GM18909 (cell line): ENCODE results near the gene FIZ1.

Source experiments
- ATAC-seq: cut with Tn5 transposase; IDR thresholded peaks from one replicate; pipeline ENCODE4 v1.9.1; 2021; ENCODE audit warnings: mild to moderate bottlenecking; ENCODE audit not compliant: unreplicated experiment, poor library complexity

Gene FIZ1

DNA sequence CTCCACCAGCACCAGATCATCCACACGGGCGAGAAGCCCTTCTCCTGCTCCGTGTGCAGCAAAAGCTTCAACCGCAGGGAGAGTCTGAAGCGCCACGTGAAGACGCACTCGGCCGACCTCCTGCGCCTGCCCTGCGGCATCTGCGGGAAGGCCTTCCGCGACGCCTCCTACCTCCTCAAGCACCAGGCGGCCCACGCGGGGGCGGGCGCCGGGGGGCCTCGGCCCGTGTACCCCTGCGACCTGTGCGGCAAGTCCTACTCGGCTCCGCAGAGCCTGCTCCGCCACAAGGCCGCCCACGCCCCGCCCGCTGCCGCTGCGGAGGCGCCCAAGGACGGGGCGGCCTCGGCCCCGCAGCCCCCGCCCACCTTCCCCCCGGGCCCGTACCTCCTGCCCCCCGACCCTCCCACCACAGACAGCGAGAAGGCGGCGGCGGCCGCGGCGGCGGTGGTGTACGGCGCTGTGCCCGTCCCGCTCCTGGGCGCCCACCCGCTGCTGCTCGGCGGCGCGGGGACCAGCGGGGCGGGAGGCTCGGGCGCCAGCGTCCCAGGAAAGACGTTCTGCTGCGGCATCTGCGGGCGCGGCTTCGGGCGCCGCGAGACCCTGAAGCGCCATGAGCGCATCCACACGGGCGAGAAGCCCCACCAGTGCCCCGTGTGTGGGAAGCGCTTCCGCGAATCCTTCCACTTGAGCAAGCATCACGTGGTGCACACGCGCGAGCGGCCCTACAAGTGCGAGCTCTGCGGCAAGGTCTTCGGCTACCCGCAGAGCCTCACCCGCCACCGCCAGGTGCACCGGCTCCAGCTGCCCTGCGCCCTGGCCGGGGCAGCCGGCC, 15.6 kb upstream of the FIZ1 start:
- no peak for ATAC-seq

GRCh38 chr19:55613930-55614710, 14.8 kb upstream of the FIZ1 start:
- no peak for ATAC-seq

DNA sequence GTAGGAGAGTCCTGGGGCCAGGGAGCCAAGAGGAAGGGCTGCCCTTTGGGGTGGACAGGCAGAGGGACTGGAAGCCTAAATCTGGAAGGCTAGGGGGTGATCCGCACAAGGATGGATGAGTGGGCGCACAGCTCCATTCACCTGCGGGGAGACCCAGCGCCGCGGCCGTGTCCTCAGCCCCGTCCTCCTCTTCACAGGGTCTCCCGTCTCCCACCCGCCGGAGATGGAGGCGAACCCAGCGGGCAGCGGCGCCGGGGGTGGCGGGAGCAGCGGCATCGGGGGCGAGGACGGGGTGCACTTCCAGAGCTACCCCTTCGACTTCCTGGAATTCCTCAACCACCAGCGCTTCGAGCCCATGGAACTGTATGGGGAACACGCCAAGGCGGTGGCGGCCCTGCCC, 14.1 kb upstream of the FIZ1 start:
- ATAC-seq: no peak

DNA sequence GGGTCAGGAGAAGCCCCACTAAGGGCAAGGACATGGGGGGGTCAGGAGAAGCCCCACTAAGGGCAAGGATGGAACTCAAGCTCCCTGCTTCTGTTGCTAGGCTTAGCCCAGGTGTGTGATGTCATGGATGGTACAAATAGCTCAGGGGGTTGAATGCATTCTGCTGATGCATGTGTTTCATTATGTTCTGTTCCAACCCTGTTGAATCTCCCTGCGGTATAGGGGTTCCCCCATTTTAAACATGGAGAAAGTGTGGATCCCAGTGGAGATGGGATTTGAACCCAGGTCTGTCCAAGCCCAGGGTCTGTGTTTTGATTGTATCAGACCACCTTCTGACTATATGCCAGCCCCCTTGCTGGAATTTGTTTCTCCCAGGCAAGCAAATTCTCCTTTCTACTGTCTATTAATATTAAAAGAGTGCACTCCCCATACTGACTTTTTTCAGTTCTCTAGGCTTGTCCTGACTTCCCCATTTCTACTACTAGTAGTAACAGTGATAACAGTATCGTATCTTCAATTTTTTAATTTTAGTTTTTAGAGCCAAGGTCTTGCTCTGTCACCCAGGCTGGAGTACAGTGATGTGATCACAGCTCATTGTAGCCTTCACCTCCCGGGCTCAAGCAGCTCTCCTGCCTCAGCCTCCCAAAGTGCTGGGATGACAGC, 12.8 kb upstream of the FIZ1 start:
- ATAC-seq: no peak

DNA sequence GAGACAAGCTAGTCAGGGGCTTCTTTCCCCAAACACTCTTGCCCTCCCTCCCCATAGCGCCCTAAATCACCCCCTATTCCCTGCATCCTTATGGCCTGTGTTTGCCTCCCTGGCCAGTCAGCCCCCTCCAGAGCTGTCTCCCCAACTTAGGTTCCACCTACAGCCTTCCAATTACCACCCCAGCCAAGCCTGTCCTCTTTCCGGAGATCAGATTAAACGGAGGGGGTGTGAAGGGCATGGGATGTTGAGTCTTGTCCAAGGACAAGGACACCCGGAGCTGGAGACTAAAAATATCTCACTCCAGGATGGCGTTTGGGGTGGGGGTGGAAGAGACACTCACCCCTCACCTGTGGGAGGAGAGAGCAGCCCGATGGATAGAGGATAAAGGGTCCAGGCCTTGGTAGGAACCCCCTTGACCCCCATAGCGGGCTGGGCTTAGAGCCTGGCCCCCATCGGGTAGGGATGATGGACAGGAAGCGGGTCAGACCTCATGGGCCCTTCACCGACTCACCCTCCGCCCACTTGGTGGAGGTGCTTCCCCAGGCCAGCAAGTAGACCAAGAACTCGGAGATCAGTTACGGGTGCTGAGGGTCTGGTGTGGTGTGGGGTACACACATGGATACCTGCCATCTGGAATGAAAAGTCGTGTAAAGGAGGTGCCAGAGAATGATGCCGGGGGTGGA, 12.1 kb upstream of the FIZ1 start:
- ATAC-seq: no peak

GRCh38 chr19:55609326-55609725, 10.0 kb upstream of the FIZ1 start:
- no peak for ATAC-seq

DNA sequence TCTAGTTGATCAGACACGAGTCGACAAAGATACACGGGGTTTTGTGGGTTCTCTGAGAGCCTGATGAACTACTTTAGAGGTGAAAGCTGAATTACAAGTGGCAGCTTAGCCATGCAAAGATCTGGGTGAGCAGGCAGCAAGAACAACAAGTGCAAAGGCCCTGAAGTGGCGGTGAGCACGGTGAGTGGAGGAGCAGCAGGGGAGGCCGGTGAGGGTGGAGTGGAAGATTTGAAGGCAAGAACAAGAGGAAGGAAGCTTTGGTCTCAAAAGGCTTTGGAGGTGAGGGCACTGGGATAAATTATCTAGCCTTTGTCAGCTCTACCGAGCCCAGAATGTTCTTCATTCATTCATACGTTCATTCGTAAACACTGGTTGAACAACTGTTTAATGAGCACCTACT, 7.5 kb upstream of the FIZ1 start:
- ATAC-seq: no peak

DNA sequence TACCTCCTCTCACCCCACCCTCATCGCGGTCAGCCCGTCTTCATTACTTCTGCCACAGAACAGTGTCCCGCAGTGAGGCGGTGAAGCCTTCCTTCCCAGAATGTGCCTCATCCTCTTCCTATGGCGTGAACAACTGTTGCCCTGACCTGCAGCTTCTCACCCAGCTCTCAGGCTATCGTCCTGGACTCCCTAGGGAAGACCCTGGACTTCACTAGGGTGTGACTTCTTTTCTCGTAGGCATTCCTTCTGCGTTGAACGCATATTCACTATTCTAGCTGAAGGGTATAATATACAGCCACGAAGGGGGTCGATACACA, 7.1 kb upstream of the FIZ1 start:
- no peak for ATAC-seq

- ATAC-seq: peak; percentile 30
Observed at GRCh38 chr19:55605637-55606470, 6.5 kb upstream of the FIZ1 start, which contains the start of gene ZNF865. Gene ZNF865 (plus strand): TSS chr19:55605647. CDS start chr19:55613619, 7,972 bp downstream.

- peak; percentile 77 for ATAC-seq
Observed at GRCh38 chr19:55605207-55605636, 5.9 kb upstream of the FIZ1 start.

DNA sequence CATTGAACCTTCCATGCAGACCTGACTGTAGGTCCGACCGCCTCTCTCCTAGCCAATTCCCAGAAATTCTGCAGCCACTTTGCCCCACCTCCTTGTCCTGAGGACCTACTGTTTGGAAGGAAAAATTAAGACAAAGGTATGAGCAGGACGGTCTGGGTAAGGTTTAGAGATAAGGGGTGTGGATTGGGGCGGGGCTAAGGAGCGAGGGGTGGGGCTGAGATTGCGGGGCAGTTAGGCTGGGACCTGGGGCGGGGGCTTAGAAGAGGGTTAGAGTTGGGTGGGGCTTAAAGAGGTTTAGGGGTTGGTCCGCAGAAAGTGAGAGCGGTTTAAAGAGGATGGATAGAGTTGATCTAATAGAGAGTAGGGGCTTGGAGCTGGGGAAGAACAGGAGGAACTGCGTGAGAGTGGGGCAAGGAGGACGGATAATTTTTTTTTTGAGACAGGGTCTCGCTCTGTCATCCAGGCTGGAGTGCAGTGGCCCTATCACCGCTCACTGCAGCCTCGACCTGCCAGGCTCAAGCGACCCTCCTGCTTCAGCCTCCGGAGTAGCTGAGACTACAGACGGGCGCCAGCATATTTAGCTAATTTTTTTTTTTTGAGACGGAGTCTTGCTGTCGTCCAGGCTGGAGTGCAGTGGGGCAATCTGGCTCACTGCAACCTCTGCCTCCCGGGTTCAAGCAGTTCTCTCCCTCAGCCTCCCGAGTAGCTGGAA, 4.4 kb upstream of the FIZ1 start:
- ATAC-seq: no peak

GRCh38 chr19:55603115-55603514, 3.8 kb upstream of the FIZ1 start:
- ATAC-seq: no peak

GRCh38 chr19:55602104-55603001, 3.0 kb upstream of the FIZ1 start:
- ATAC-seq: no peak

- ATAC-seq: no peak
Observed at GRCh38 chr19:55601084-55601483, 1.8 kb upstream of the FIZ1 start.

GRCh38 chr19:55600662-55601028, 1.3 kb upstream of the FIZ1 start:
- no peak for ATAC-seq

DNA sequence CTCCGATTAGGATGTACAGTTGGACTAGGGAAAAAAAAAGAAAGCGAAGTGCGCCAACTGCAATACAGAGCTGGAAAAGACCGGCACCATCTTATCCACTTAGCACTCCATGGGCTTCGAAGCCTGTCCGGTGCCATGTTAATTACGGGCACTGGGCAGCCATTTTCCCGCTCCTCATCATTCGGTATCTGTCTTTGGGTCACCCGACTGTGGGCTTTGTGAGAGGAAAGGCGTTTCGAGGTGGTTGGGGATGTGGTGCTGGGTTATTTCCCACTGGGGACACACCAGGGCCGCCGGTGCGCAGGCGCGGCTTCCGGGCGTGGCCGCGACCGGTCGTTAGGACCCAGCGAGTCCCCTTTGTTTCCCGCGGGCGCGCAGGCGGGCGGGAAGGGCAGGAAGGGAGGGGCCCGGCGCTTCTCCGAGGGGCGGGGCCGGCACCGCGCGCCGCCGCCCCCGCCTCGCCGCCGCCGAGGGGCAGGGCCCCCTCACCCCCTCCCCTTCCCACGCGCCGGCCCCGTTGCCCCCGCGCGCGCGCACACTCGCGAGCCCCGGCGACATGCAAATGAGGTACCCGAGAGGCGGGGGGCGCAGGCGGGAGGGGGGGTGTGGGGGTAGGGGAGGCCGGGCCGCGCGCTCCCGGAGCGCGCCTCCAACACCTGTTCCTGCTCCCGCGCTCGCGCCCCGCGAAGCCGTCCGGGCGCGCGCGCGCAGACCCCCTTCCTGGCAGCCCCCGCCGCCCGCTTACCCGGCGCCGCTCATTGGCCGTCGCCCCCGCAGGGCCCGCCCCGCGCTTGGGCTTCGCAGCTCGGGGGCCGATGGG, 735 bp upstream of the FIZ1 start, which contains the start of gene ZNF524:
TSS of gene ZNF524 (plus strand) at position 447 of the 820 bp plus-strand sequence. CDS start 1,825 bp downstream, outside the sequence.
- peak; percentile 44 for ATAC-seq
